Measurements from ENCODE around the gene ADH1C. TPM values are rescaled to one million over a fixed set of nuclear protein-coding genes. Genes with fewer than 3 reads are reported as not detected.
"Not testable (repeated sequence)": the region's sequence is repeated elsewhere in the genome, so short reads cannot be mapped to it uniquely, and the experiment has no call there.

ADH1C gene
- total RNA-seq, 4 donors from 2014 or later: 0.75 to 12.6 (median 8.4) TPM

- TF ChIP-seq CTCF (IDR thresholded peaks at IDR 0.05) (no peak), POLR2A (IDR thresholded peaks at IDR 0.05) (no peak)
- H3K4me1 ChIP-seq: peaks cover 0 to 40% (median 10%) of the 10 kb centered on the region in 3 donors
- DNase-seq: no peak
- intact Hi-C loops (cut with DNase I): no loop called here
- WGBS, 2 donors: 14 to 27% methylated on average over 1 of the region's 1 CpG
- H3K36me3 ChIP-seq: no peaks in the 10 kb centered on the region
- H3K27me3 ChIP-seq: no peaks in the 10 kb centered on the region
- no peaks in the 10 kb centered on the region for H3K9me3 ChIP-seq
- peak overlapping the region in 3 of 4 donors; percentile 25 to 86 (median 83) for H3K27ac ChIP-seq
- no peak overlapping the region for H3K4me3 ChIP-seq
Observed at GRCh38 chr4:99381588-99382175, 29.1 kb upstream of the ADH1C start.

- DNase-seq: no peak
- TF ChIP-seq POLR2A (IDR thresholded peaks at IDR 0.05) (no peak), CTCF (IDR thresholded peaks at IDR 0.05) (no peak)
- H3K9me3 ChIP-seq: no peaks in the 10 kb centered on the region
- no peak overlapping the region for H3K27ac ChIP-seq
- H3K4me3 ChIP-seq: no peak overlapping the region
- H3K36me3 ChIP-seq: no peaks in the 10 kb centered on the region
- H3K27me3 ChIP-seq: no peaks in the 10 kb centered on the region
- intact Hi-C loops (cut with DNase I): no loop called here
- H3K4me1 ChIP-seq: peaks cover 0 to 31% (median 10%) of the 10 kb centered on the region in 3 donors
Observed at GRCh38 chr4:99379571-99379970, 27.0 kb upstream of the ADH1C start.

GRCh38 chr4:99378876-99379275, 26.3 kb upstream of the ADH1C start:
- 77 to 98% methylated on average over 3 of the region's 3 CpGs for WGBS, 2 donors
- no peak for DNase-seq
- H3K4me3 ChIP-seq: no peak overlapping the region
- no peak overlapping the region for H3K27ac ChIP-seq
- intact Hi-C loops (cut with DNase I): no loop called here
- H3K4me1 ChIP-seq: peaks cover 0 to 24% (median 6%) of the 10 kb centered on the region in 3 donors
- H3K36me3 ChIP-seq: no peaks in the 10 kb centered on the region
- H3K27me3 ChIP-seq: no peaks in the 10 kb centered on the region
- H3K9me3 ChIP-seq: no peaks in the 10 kb centered on the region
- TF ChIP-seq CTCF (IDR thresholded peaks at IDR 0.05): no peak
- TF ChIP-seq POLR2A (IDR thresholded peaks at IDR 0.05): no peak

GRCh38 chr4:99377341-99377740, 24.8 kb upstream of the ADH1C start:
- H3K4me1 ChIP-seq; H3K36me3 ChIP-seq; intact Hi-C loops (cut with DNase I); H3K27ac ChIP-seq; DNase-seq; H3K27me3 ChIP-seq; H3K4me3 ChIP-seq; H3K9me3 ChIP-seq: not testable (repeated sequence)
- 61 to 83% methylated on average over 4 to 6 of the region's 6 CpGs for WGBS, 2 donors
- peak in 3 of 6 experiments; percentile 6 to 24 (median 12) for TF ChIP-seq CTCF (IDR thresholded peaks at IDR 0.05)

GRCh38 chr4:99372464-99372863, 19.9 kb upstream of the ADH1C start:
- H3K27me3 ChIP-seq; intact Hi-C loops (cut with DNase I); H3K27ac ChIP-seq; H3K36me3 ChIP-seq; DNase-seq; H3K4me1 ChIP-seq; H3K4me3 ChIP-seq: not testable (repeated sequence)
- WGBS, 2 donors: 82 to 84% methylated on average over 2 of the region's 2 CpGs
- peaks cover 0 to 11% (median 0%) of the 10 kb centered on the region in 3 donors for H3K9me3 ChIP-seq

GRCh38 chr4:99367817-99368216, 15.3 kb upstream of the ADH1C start:
- H3K4me1 ChIP-seq; H3K27me3 ChIP-seq; DNase-seq; H3K4me3 ChIP-seq; intact Hi-C loops (cut with DNase I); H3K36me3 ChIP-seq; H3K27ac ChIP-seq: not testable (repeated sequence)
- peaks cover 0 to 10% (median 0%) of the 10 kb centered on the region in 3 donors for H3K9me3 ChIP-seq
- WGBS, 2 donors: 74 to 88% methylated on average over 2 of the region's 2 CpGs
